HG03097 (cell line): ENCODE results near the gene PCDH12.

ENCODE experiments used
- ATAC-seq: cut with Tn5 transposase; IDR thresholded peaks from one replicate; pipeline ENCODE4 v1.9.1; 2021; ENCODE audit not compliant: unreplicated experiment, low FRiP score

The PCDH12 gene

DNA sequence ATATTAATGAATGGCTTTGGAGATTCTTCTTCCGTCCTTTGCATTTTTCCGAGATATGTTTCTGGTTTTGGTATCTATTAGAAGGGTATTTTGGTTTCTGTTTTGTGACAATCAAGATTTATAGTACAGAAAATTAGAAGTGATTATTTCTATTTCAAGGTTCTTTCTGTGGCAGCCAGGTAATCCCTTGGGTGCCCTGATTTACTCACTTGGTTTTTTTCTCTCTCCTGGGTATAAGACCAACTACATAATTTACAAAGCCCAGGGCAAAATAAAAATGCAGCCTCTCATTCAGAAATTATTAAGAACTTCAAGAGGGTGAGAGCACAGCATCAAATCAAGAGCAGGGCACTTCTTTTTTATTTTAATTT is 8.9 kb upstream of the PCDH12 start:
- ATAC-seq: no peak

DNA sequence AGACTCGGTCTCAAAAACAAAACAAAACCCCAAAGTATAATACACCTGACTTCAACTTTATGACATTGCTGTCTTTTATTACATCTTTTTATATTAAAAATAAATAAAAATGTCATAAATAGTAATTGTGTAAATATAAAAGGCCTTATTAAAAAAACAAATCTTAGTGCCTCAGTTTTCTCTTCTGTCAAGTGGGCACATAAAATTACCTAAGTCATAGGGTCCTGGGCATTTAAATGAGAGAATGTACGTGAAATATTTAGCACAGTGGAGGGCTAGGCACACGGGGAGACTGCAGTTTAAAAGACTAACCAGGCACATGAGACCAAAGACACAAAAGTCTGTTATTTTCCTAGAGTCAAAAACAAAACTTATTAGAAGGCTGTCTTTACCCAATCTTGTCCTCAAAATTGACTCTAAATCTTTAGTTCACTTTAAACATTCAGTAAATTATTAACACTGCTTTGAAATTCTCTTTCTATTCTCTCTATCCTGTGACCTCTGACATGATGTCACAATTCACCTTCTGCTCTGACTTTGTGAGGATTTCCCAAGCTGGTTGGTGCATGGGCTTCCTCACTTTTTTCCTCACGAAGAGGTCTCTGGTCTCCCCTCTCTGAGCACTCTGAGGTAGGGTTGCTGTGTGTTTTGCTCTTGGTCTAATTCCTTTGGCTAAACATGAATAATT is 8.4 kb upstream of the PCDH12 start:
- no peak for ATAC-seq

DNA sequence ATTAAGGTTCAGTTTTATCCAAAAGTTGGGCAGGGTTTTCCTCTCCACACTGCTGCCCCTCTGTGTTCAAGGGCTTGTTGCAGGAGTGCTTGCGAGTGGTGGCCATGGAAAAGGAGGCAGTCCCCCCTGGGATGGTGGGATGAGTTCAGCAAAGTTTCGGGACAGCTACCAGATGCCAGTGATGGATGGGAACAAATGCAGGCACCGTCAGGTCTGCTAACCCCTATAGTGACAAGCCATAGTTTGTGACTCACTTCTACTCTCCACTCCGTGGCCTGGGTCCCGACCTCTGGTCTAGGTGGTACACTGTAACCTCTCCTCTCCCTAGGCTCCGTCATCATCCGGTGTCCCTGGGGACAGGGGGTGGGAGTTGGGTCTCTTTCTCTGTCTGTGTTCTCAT is 7.1 kb upstream of the PCDH12 start:
- no peak for ATAC-seq

DNA sequence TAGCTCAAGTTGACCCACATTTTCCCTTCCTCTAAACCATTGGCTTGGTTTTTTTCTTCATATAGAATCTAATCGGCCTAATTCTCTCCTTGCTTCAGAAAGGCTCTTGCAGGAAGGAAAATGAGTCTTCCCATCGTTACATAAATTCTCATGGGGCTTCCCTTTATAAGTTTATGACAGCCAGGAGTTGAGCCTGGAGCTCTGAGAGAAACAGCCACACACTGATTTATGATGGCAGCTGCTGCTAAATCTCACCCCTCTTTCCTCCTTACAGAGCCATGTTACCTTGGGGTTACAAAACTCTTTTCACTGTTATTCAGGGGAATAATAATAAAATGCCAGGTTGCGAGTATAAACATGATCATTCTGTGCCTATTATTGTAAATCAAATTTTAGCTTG is 5.7 kb upstream of the PCDH12 start:
- ATAC-seq: no peak

DNA sequence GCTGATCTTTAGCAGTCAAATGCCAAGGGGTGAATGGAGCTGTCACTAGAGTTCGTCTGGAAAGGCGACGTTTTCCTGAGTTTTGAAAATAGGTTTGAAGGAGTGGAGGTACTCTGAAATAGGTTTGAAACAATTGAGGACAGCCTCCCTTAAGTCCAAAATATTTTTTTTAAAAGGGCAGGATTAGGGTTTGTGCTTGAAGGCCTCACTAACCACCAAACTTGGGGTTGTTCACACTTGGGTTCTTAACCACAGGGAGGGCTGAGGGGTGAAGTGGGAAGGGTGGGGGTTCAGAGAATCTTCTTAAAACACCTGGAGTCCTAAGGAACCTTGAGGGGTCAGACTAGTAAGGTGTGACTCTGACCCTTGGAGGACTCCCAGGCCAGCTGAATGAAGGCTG is 3.5 kb upstream of the PCDH12 start:
- ATAC-seq: no peak

DNA sequence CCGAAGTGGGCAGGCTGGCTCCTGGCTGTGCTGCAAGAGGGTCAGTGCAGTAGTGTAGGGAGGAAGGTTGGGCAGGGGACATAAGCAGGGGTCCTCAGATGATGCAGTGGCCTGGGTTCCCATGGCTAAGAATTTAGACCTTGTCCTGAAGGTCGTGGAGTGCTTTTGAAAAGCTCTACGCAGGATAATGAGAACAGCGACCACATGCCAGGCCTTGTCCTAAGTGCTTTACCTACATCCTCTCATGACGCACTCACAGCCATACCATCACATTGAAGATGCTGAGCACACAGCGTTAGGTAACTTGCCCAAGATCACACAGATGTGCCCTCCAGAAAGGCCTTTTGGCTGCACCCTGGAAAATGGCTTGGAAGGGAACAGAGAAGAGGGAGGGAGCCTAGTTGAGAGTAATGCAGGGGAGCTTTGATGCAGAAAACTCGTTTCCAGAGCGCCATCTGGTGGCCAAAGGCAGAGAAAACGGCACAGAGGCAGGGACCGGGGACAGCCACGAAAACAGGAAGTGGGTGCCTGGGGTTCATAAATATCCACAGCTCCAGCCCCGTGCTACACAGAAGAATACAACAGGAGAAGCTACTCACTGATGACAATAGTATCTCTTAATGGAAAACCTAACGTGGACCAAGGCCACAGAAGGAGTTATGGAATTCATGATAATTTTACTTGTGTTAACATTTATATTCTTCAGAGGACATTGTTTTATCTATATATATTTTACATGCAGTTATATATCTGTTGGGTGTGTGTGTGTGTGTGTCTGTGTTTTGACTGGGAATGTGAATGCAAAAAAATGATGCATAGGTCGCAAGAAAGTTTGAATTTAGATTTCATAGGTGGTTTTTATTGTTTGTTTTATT is 2.7 kb upstream of the PCDH12 start:
- peak; percentile 75 for ATAC-seq

DNA sequence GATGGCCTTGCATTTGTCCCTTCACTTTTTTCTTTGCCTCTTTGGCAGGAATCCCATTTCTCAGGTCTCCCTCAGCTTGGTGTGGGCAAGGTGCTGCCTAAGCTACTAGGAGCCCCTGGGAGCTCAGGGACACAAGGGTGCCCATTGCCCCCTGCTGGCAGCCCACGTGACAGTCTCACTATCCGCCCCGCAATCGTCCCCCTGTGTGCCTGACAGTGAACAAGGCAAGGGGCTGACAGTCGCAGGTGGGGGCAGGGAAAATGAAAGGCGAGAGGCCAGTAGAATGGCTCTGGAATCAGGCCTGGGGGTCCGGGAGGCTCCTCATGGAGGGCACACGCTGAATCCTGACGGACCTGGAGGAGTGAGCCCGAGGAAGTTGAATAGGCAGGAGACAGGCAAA is 2.0 kb upstream of the PCDH12 start:
- ATAC-seq: no peak

DNA sequence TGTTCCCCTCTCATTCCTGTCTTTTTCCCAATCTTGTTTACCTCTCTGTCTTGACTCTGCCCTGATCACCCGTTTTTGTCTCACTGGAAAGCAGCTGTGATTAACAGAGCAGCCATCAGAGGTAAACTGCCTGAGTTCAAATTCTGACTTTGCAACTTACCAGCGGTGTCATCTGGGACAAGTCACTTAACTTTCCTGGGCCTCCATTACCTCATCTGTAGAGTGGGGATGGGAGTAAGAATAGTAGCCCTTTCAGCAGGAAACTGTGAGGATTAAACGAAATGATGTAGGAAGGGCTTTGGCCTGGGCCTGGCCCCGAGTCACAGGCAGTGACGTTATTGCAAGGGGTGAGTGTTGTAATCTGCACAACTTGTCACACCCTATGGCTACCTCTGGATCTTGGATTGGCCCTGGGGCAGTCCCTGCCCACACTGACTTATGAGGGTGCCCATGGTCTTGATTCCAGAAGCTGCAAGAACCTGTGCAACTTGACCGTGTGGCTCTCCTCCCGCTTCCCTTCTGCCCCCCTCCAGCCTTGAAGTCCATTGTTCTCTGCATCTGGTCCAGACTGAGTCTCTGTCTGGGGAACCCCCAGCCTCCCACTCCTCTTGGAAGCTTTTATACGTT is 657 bp upstream of the PCDH12 start:
- ATAC-seq: no peak

DNA sequence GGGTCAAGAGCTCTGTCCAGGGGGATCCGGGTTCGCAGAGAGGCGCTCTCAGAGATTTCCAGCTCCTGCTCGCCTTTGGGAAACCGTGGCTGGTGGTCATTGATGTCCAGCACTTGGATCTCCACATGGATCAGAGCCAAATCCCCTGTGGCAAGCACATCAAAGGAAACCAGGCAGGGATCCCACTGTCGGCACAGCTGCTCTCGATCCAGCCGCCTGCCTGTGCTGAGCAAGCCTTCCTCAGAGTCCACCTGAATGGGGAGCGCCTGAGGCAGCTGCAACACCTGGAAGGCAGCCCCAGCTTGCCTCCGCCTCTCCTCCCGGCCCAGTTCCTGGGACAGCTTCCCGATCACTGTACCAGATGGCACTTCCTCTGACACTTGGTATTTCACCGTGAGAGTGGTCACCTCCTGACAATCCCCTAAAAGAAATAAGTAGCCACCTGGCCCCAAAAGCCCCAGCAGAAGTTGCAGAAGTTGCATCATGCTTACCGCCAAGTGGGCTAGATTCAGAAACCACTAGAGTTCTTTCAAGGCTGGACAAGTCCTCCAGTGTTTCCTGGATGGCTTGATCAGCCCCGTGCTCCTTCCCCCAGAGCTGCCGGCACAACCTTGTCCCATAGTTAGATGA is 520 bp downstream of the PCDH12 start:
- no peak for ATAC-seq

DNA sequence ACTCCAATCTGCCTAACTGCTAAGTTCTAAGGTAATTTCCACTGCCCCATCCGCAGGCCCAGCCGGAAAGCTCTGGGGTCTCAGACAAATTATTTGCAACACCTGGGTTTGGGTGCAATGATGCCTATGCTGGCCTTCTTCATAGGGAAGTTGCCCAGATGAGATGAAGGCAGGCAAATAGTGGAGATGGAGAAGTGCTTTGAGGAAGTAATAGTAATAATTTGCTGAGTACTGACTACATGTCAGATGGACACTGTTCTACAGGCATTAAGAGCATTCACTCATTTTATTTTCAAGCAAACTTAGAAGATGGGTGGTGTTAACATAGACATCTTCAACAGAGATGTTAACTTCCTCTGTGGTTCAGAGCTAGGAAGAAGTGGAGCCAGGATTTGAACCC is 3.8 kb downstream of the PCDH12 start:
- no peak for ATAC-seq

DNA sequence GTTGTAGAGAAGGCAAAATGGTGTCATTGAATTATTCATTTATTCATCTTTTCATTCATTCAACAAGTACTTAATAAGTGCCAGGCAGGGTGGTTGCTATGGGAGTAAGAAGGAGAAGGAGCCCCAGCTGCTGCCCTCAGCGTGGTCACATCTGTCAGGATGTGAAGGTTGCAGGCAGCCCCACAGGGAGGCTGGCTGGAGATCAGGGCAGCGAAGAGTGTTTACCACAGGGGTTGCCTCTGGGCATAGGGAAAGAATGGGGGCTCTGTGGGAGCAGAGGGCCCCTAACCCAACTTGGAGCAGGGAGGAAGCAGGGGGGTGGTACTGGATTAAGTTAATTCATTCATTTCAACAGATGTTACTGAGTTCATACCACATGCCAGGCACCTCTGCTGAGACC is 6.0 kb downstream of the PCDH12 start:
- no peak for ATAC-seq

DNA sequence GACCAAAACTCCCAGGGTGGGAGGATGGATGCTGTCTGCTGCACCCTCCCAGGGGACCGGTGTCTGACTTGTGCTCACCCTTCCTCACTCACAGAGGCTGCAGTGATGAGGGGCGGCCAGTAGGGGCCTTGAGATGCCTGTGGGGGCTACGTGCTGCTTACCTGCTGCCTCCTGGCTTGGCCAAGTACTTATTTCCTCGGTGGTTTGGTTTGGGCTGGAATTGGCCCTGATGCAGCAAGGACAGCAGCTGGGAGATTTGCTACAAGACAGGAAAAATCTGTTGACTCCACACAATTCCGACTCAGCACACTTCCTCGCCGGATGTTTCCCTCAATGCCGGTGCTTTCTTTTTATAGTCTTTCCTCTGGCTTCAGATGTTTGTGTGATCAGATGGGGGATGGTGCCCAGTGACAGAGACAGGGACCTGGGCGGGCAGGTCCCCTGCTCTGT is 6.6 kb downstream of the PCDH12 start:
- peak; percentile 48 for ATAC-seq

DNA sequence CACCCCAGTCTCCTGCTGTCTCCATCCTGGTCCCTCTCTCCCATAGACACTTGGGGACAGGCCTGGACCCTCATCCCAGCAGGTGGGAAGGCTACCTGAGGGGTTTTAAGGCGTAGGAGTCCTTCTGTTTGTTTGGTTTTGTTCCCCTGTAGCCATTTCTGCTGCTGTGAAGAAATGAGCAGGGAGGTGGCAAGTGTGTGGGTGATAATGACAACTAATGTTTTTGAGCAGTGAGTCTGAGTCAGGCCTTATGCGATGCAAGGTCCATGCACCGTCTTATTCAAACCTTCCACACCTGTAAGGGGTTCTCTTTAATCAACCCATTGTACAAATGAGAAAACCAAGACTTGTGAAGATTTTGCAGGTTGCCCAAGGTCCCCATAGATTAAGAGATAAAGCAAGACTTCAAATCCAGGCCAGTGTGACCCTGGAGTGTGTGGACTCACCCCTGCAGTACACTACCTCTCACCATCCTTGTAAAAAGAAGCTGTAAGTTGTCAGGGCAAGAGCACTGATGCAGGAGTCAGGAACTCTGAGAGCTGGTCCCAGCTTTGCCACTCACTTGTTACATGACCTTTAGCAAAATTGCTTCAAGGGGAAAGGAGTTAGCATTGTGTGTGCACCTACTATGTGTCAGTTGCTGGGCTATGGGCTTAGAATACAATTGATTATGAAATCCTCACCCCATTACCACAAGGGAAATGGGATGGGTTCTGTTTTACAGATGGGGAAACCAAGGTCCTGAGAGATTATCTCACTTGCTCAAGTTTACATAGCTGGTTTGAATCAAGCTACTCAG is 7.6 kb downstream of the PCDH12 start:
- no peak for ATAC-seq

DNA sequence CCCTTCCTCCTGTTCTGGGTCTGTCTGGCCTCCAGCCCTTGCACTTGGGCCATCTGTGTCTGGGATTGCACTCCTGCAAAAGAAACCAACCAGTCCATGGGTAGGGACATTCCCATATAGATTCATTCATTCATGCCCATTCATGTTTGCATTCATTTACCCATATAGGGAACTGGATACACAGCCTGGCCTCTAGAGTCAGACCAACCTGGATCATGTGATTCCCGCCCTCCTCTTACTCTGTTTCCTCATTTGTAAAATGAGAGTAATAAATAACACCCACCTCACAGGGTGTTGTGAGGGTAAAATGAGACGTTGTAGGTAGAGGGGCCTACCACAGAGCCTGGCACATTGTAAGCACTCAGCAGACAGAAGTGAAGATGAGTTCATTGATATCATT is 8.5 kb downstream of the PCDH12 start:
- no peak for ATAC-seq

DNA sequence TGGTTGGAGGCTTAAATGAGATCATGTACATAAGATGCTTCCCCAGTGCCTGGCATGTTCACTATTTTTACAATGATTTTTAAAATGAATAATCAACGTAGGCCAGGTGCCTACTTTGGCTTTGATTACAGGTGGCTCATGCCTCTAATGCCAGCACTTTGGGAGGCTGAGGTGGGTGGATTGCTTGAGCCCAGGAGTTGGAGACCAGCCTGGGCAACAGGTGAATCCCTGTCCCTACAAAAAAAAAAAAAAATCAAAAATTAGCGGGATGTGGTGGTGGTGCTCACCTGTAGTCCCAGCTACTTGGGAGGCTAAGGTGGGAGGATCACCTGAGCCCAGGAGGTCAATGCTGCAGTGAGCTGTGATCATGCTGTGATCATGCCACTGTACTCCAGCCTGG is 9.2 kb downstream of the PCDH12 start:
- no peak for ATAC-seq

DNA sequence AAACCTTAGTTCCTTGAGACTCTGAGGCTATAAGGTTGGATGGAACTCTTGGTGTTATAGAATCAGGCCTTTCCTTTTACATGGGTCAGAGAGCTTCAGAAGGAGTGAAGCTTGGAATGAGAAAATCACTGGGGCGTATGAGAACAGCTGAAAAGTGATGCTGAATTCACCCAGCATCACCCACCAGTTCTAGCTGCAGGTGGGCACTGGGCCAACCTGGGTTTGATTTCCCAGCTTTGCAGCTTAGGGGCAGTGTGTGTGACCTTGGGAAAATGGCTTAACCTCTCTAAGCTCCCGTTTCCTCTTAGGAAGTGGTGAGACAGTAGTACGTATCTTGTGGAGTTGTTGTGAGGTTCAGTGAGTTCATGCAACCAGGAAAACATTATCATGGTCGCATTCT is 10.7 kb downstream of the PCDH12 start:
- ATAC-seq: no peak

DNA sequence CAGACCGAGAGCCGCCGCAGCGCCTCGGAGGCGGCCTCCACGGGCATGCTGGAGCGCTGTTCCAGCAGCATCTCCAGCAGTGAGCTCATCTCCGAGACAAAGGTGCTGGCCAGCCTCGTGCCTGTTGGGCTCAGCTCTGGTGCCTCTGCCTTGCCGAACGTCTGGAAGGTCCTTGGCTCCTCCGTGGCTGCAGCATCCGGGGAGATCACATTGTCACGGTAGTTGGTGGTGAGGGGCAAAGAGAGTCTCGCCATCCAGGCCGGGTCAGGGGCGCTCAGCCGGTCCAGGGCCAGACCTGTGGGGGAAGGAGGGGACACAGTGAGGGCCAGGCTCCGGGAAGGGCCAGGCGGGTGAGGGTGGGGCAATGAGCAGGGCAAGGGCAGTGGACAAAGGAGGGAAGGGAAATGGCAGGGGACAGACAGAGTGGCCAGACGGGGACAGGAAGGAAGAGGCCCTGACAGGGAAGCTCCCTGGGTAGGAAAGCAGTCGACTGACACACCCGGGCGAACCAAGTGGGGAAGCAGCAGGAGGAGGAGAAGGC is 12.4 kb downstream of the PCDH12 start:
- ATAC-seq: no peak

DNA sequence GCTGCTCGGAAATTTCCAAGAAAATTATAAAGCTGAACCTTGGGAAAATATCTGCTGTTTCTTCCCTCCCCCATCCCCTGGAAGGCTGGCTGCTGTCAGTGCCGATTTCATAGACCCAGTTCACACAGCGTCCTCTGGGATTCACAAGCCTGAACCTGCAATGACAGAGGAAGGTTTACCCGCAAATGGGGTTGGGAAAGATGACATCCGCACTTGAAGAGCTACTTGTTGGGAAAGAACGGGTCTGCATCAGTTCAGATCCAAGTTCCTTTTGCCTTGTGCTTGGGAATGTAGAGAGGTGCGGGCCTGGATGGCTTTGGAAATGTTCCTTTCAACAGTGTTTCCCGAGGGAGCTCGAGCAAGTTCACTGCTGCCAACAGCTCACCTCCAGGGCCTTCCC is 13.9 kb downstream of the PCDH12 start:
- no peak for ATAC-seq

DNA sequence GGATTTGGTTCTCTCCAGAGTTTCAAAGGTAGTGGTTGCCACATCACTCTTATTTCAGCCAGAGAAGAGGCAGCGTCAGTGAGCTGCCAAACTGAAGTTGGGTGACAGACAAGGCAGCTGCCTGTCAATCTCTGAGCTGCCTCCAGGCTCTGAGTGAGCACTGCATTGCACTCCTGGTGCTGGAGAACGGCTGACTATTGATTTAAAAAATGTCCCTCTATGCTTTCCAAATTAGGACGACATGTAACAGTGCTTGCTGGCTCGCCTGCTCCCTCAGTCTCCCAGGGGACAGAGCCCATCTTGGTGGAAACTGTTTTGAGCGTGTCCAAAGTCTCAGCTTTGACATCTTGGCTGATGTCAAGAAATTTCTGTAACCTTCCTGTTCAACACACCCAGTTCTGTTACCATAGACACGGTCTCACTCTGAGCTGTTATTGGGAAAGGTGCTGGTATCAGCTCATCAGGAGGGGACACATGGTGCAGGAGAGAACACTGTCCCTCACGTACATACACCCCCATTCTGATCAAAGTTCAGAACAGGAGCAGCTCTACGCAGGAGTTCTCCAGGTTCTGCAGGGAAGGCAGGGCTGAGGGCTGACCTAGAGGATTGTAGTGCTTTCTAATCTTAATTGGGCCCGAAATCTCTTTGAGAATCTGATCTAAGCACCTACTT is 15.7 kb downstream of the PCDH12 start:
- ATAC-seq: no peak

DNA sequence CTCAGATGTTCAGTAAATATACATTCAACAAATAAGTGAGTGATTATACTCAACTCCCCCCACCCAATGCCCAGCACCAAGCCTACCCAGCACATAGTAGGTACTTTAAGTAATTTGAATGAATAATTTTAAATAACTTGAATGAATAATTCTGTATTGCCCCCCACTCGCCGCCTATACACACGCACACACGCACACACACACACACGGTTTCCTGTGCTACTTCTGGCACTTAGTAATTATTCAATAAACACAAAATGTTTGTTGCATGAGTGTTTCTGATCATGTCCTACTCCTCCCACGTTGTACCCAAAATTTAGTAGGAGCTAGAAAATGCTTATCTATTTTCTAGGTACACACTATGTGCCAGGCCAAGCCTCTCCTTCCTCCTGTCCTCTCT is 16.2 kb downstream of the PCDH12 start:
- no peak for ATAC-seq
